ENCODE data around the gene NRIP1.

The NRIP1 gene

GRCh38 chr21:15057285-15057684 lies 7.5 kb downstream of the NRIP1 start:
- Histone ChIP-seq H3K9me3 (ENCODE audit: control insufficient read depth, insufficient read depth, low read length) (no peaks in the 10 kb centered on the region), H3K27ac (ENCODE audit: low read depth, low read length) (peak overlapping the region; percentile 22), H3K4me1 (ENCODE audit: control insufficient read depth, insufficient read depth, low read length) (peaks cover 65% of the 10 kb centered on the region), H3K27me3 (ENCODE audit: control insufficient read depth, insufficient read depth, low read length) (no peaks in the 10 kb centered on the region), H3K4me3 (ENCODE audit: low read depth, low read length) (no peak overlapping the region), H3K9ac (ENCODE audit: low read depth, low read length) (no peak overlapping the region), H3K36me3 (ENCODE audit: control insufficient read depth, insufficient read depth, low read length) (no peaks in the 10 kb centered on the region)

GRCh38 chr21:15054606-15055239 lies 10.1 kb downstream of the NRIP1 start:
- no peak overlapping the region for H3K4me3 ChIP-seq (ENCODE audit: low read depth, low read length)
- no peak overlapping the region for H3K27ac ChIP-seq (ENCODE audit: low read depth, low read length)
- no peak overlapping the region for H3K9ac ChIP-seq (ENCODE audit: low read depth, low read length)
- H3K4me1 ChIP-seq (ENCODE audit: control insufficient read depth, insufficient read depth, low read length) = peaks cover 66% of the 10 kb centered on the region
- no peaks in the 10 kb centered on the region for H3K36me3 ChIP-seq (ENCODE audit: control insufficient read depth, insufficient read depth, low read length)
- H3K27me3 ChIP-seq (ENCODE audit: control insufficient read depth, insufficient read depth, low read length) = no peaks in the 10 kb centered on the region
- no peaks in the 10 kb centered on the region for H3K9me3 ChIP-seq (ENCODE audit: control insufficient read depth, insufficient read depth, low read length)

- Histone ChIP-seq H3K27ac (ENCODE audit: low read depth, low read length) (no peak overlapping the region), H3K9me3 (ENCODE audit: control insufficient read depth, insufficient read depth, low read length) (no peaks in the 10 kb centered on the region), H3K4me1 (ENCODE audit: control insufficient read depth, insufficient read depth, low read length) (peaks cover 63% of the 10 kb centered on the region), H3K36me3 (ENCODE audit: control insufficient read depth, insufficient read depth, low read length) (no peaks in the 10 kb centered on the region), H3K9ac (ENCODE audit: low read depth, low read length) (no peak overlapping the region), H3K4me3 (ENCODE audit: low read depth, low read length) (no peak overlapping the region), H3K27me3 (ENCODE audit: control insufficient read depth, insufficient read depth, low read length) (no peaks in the 10 kb centered on the region)
Observed at GRCh38 chr21:15054089-15054488, 10.7 kb downstream of the NRIP1 start.

GRCh38 chr21:15053500-15053899 lies 11.3 kb downstream of the NRIP1 start:
- H3K4me3 ChIP-seq (ENCODE audit: low read depth, low read length) = no peak overlapping the region
- H3K36me3 ChIP-seq (ENCODE audit: control insufficient read depth, insufficient read depth, low read length) = no peaks in the 10 kb centered on the region
- no peaks in the 10 kb centered on the region for H3K27me3 ChIP-seq (ENCODE audit: control insufficient read depth, insufficient read depth, low read length)
- H3K9ac ChIP-seq (ENCODE audit: low read depth, low read length) = no peak overlapping the region
- no peaks in the 10 kb centered on the region for H3K9me3 ChIP-seq (ENCODE audit: control insufficient read depth, insufficient read depth, low read length)
- H3K27ac ChIP-seq (ENCODE audit: low read depth, low read length) = no peak overlapping the region
- peaks cover 58% of the 10 kb centered on the region for H3K4me1 ChIP-seq (ENCODE audit: control insufficient read depth, insufficient read depth, low read length)

- Histone ChIP-seq H3K9ac (ENCODE audit: low read depth, low read length) (no peak overlapping the region), H3K4me1 (ENCODE audit: control insufficient read depth, insufficient read depth, low read length) (peaks cover 54% of the 10 kb centered on the region), H3K4me3 (ENCODE audit: low read depth, low read length) (no peak overlapping the region), H3K27me3 (ENCODE audit: control insufficient read depth, insufficient read depth, low read length) (no peaks in the 10 kb centered on the region), H3K27ac (ENCODE audit: low read depth, low read length) (peak overlapping the region; percentile 87), H3K36me3 (ENCODE audit: control insufficient read depth, insufficient read depth, low read length) (no peaks in the 10 kb centered on the region), H3K9me3 (ENCODE audit: control insufficient read depth, insufficient read depth, low read length) (no peaks in the 10 kb centered on the region)
Observed at GRCh38 chr21:15052459-15052763, 12.4 kb downstream of the NRIP1 start.

GRCh38 chr21:15051644-15052458 lies 12.9 kb downstream of the NRIP1 start:
- no peaks in the 10 kb centered on the region for H3K27me3 ChIP-seq (ENCODE audit: control insufficient read depth, insufficient read depth, low read length)
- no peaks in the 10 kb centered on the region for H3K9me3 ChIP-seq (ENCODE audit: control insufficient read depth, insufficient read depth, low read length)
- peaks cover 48% of the 10 kb centered on the region for H3K4me1 ChIP-seq (ENCODE audit: control insufficient read depth, insufficient read depth, low read length)
- H3K36me3 ChIP-seq (ENCODE audit: control insufficient read depth, insufficient read depth, low read length) = no peaks in the 10 kb centered on the region
- no peak overlapping the region; the same call in 1 of the 2 replicates for H3K9ac ChIP-seq (ENCODE audit: low read depth, low read length)
- H3K27ac ChIP-seq (ENCODE audit: low read depth, low read length) = peak overlapping the region; percentile 87
- H3K4me3 ChIP-seq (ENCODE audit: low read depth, low read length) = no peak overlapping the region

- no peaks in the 10 kb centered on the region for H3K36me3 ChIP-seq (ENCODE audit: control insufficient read depth, insufficient read depth, low read length)
- H3K9ac ChIP-seq (ENCODE audit: low read depth, low read length) = no peak overlapping the region
- H3K4me3 ChIP-seq (ENCODE audit: low read depth, low read length) = peak overlapping the region; percentile 39
- no peaks in the 10 kb centered on the region for H3K9me3 ChIP-seq (ENCODE audit: control insufficient read depth, insufficient read depth, low read length)
- H3K27me3 ChIP-seq (ENCODE audit: control insufficient read depth, insufficient read depth, low read length) = no peaks in the 10 kb centered on the region
- H3K27ac ChIP-seq (ENCODE audit: low read depth, low read length) = peak overlapping the region; percentile 87
- peaks cover 45% of the 10 kb centered on the region for H3K4me1 ChIP-seq (ENCODE audit: control insufficient read depth, insufficient read depth, low read length)
Observed at GRCh38 chr21:15050568-15051377, 14.0 kb downstream of the NRIP1 start.

GRCh38 chr21:15045017-15045416 lies 19.8 kb downstream of the NRIP1 start:
- no peak overlapping the region for H3K9ac ChIP-seq (ENCODE audit: low read depth, low read length)
- H3K9me3 ChIP-seq (ENCODE audit: control insufficient read depth, insufficient read depth, low read length) = no peaks in the 10 kb centered on the region
- H3K4me3 ChIP-seq (ENCODE audit: low read depth, low read length) = no peak overlapping the region
- H3K27me3 ChIP-seq (ENCODE audit: control insufficient read depth, insufficient read depth, low read length) = no peaks in the 10 kb centered on the region
- H3K36me3 ChIP-seq (ENCODE audit: control insufficient read depth, insufficient read depth, low read length) = no peaks in the 10 kb centered on the region
- H3K27ac ChIP-seq (ENCODE audit: low read depth, low read length) = no peak overlapping the region
- H3K4me1 ChIP-seq (ENCODE audit: control insufficient read depth, insufficient read depth, low read length) = peaks cover 4% of the 10 kb centered on the region

GRCh38 chr21:15042531-15042930 lies 22.3 kb downstream of the NRIP1 start:
- Histone ChIP-seq H3K9me3 (ENCODE audit: control insufficient read depth, insufficient read depth, low read length) (no peaks in the 10 kb centered on the region), H3K27me3 (ENCODE audit: control insufficient read depth, insufficient read depth, low read length) (no peaks in the 10 kb centered on the region), H3K27ac (ENCODE audit: low read depth, low read length) (no peak overlapping the region), H3K36me3 (ENCODE audit: control insufficient read depth, insufficient read depth, low read length) (no peaks in the 10 kb centered on the region), H3K4me3 (ENCODE audit: low read depth, low read length) (no peak overlapping the region), H3K4me1 (ENCODE audit: control insufficient read depth, insufficient read depth, low read length) (no peaks in the 10 kb centered on the region), H3K9ac (ENCODE audit: low read depth, low read length) (no peak overlapping the region)

GRCh38 chr21:15039607-15040299 lies 25.0 kb downstream of the NRIP1 start:
- Histone ChIP-seq H3K4me1 (ENCODE audit: control insufficient read depth, insufficient read depth, low read length) (no peaks in the 10 kb centered on the region), H3K9me3 (ENCODE audit: control insufficient read depth, insufficient read depth, low read length) (no peaks in the 10 kb centered on the region), H3K27me3 (ENCODE audit: control insufficient read depth, insufficient read depth, low read length) (no peaks in the 10 kb centered on the region), H3K4me3 (ENCODE audit: low read depth, low read length) (no peak overlapping the region), H3K36me3 (ENCODE audit: control insufficient read depth, insufficient read depth, low read length) (no peaks in the 10 kb centered on the region), H3K27ac (ENCODE audit: low read depth, low read length) (no peak overlapping the region), H3K9ac (ENCODE audit: low read depth, low read length) (no peak overlapping the region)
